Caco-2 (cell line): ENCODE measurements around the gene CD300H. TPM values are rescaled to one million over a fixed set of nuclear protein-coding genes. Genes with fewer than 3 reads are reported as not detected.

Experiments
- BruUV-seq: library from RNA; stranded (reverse); fragments of 400-500 nt; replicated peaks from 2 replicates; lab custom pipeline; 2021; lab: Mats Ljungman, UMichigan
- CTCF ChIA-PET: fragments of 300-600 bp; sonication (Branson Sonifier 250); formaldehyde crosslinking; loops from one replicate; lab custom pipeline; 2022; ENCODE audit warnings: antibody characterized with exemption; lab: Charles Lee
- POLR2A ChIA-PET: fragments of 300-600 bp; sonication (Branson Sonifier 250); formaldehyde crosslinking; loops from one replicate; lab custom pipeline; 2022; ENCODE audit warnings: antibody characterized with exemption; lab: Charles Lee
- DNase-seq, 2 experiments: peaks; one replicate each; pipeline versions ENCODE4 v3.0.0 to v3.0.0-alpha.2; 2020 to 2022
- H3K27me3 ChIP-seq: replicated peaks from 2 replicates; pipeline ENCODE4 v1.6.0; 2011; ENCODE audit warnings: low read length; ENCODE audit not compliant: control insufficient read depth, insufficient read depth
- H3K36me3 ChIP-seq: 2 replicates; pipeline ENCODE4 v1.5.1; 2011; ENCODE audit warnings: low read length; ENCODE audit not compliant: control insufficient read depth, insufficient read depth
- H3K4me1 ChIP-seq: fragments of 250-450 bp; sonication (Bioruptor Pico); 2 replicates; pipeline ENCODE4 v1.5.1; 2020; ENCODE audit warnings: mild to moderate bottlenecking
- H3K4me3 ChIP-seq: 2 replicates; pipeline ENCODE4 v1.5.1; 2011; ENCODE audit warnings: low read depth, mild to moderate bottlenecking, control low read depth, low read length
- H3K9me3 ChIP-seq: fragments of 250-450 bp; sonication (Bioruptor Pico); 2 replicates; pipeline ENCODE4 v1.5.1; 2020; ENCODE audit warnings: mild to moderate bottlenecking, moderate library complexity
- H3K27ac Mint-ChIP-seq: one replicate; pipeline ENCODE4 v1.8.0; 2022; ENCODE audit warnings: mixed read lengths; ENCODE audit not compliant: unreplicated experiment
- H3K27me3 Mint-ChIP-seq: one replicate; pipeline ENCODE4 v1.8.0; 2022; ENCODE audit warnings: mixed read lengths; ENCODE audit not compliant: insufficient read depth, unreplicated experiment
- H3K36me3 Mint-ChIP-seq: one replicate; pipeline ENCODE4 v1.8.0; 2022; ENCODE audit warnings: mild to moderate bottlenecking, mixed read lengths; ENCODE audit not compliant: insufficient read depth, unreplicated experiment
- H3K4me1 Mint-ChIP-seq: one replicate; pipeline ENCODE4 v1.8.0; 2022; ENCODE audit warnings: low read depth, mixed read lengths; ENCODE audit not compliant: unreplicated experiment
- H3K4me3 Mint-ChIP-seq: one replicate; pipeline ENCODE4 v1.8.0; 2022; ENCODE audit warnings: mild to moderate bottlenecking, moderate library complexity, mixed read lengths; ENCODE audit not compliant: unreplicated experiment
- H3K9me3 Mint-ChIP-seq: one replicate; pipeline ENCODE4 v1.8.0; 2022; ENCODE audit warnings: mixed read lengths; ENCODE audit not compliant: unreplicated experiment
- intact Hi-C: fragments of 100-400 bp; cut with micrococcal nuclease; formaldehyde crosslinking; loops from one replicate; pipeline ENCODE4 v1.10.0; 2022; ENCODE audit not compliant: unreplicated experiment
- total RNA-seq: library from RNA; stranded (reverse); gene quantifications from 2 replicates; pipeline ENCODE4 v1.2.3, GENCODE V29; 2022
- TF ChIP-seq, protein P1 (sequence below), 2 experiments: fragments of 200-600 bp in 1 of 2; IDR thresholded peaks; 1 replicate in 1 of 2; 2 replicates in 1 of 2; pipeline versions ENCODE4 v1.5.1 to v1.8.0; 2011 to 2022; ENCODE audit warnings: antibody characterized with exemption in 1 of 2, control low read depth in 1 of 2, inconsistent platforms in 1 of 2, low read depth in 1 of 2, low read length in 1 of 2, mild to moderate bottlenecking in 1 of 2, moderate library complexity in 1 of 2; ENCODE audit not compliant: insufficient read depth in 1 of 2, severe bottlenecking in 1 of 2, unreplicated experiment in 1 of 2

The CD300H gene
- total RNA-seq, 1 experiment from 2014 or later, result not detected

DNA sequence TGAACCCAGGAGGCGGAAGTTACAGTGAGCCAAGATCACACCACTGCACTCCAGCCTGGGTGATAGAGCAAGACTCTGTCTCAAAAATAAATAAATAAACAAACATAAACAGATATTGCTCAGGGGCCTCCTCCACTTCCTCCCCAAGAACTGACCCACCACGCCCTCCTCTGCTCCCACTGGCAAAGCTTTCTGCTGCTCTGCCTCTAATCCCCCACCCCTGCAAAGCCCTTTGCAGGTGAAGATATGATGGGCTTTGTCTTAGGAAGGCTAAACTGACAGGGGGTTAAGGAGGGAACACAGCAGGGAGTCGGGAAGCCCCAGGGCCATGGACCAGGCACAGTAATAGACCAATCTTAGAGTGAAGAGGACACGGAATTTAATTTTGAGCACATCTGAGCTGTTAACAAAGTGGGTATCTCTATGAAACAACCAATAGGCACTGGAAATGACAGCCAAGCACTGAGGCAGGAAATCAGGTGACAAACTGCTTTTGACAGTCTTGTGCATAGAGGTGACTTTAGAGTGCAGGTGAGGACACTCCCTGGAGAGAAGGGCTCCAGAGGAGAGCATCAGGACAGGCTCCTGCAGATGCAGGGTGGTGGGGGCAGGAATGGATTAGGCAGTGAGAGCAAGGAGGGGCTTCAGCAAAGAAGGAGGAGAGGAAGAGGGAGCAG, 31.2 kb upstream of the CD300H start:
- intact Hi-C loops, result no loop called here
- H3K27me3 ChIP-seq, result peaks cover 1% of the 10 kb centered on the region; the same call in 1 of the 2 replicates
- H3K27me3 Mint-ChIP-seq, result peaks cover 43% of the 10 kb centered on the region
- TF ChIP-seq, protein P1, sequence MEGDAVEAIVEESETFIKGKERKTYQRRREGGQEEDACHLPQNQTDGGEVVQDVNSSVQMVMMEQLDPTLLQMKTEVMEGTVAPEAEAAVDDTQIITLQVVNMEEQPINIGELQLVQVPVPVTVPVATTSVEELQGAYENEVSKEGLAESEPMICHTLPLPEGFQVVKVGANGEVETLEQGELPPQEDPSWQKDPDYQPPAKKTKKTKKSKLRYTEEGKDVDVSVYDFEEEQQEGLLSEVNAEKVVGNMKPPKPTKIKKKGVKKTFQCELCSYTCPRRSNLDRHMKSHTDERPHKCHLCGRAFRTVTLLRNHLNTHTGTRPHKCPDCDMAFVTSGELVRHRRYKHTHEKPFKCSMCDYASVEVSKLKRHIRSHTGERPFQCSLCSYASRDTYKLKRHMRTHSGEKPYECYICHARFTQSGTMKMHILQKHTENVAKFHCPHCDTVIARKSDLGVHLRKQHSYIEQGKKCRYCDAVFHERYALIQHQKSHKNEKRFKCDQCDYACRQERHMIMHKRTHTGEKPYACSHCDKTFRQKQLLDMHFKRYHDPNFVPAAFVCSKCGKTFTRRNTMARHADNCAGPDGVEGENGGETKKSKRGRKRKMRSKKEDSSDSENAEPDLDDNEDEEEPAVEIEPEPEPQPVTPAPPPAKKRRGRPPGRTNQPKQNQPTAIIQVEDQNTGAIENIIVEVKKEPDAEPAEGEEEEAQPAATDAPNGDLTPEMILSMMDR (IDR thresholded peaks at IDR 0.05; ENCODE audit: insufficient read depth in 1 of 2, low read depth in 1 of 2, low read length in 1 of 2, severe bottlenecking in 1 of 2, unreplicated experiment in 1 of 2), result no peak
- no peaks in the 10 kb centered on the region for H3K4me1 ChIP-seq
- no peaks in the 10 kb centered on the region for H3K4me1 Mint-ChIP-seq
- no peak overlapping the region for H3K4me3 ChIP-seq
- no peak overlapping the region for H3K27ac Mint-ChIP-seq
- H3K36me3 ChIP-seq, result no peaks in the 10 kb centered on the region
- no peaks in the 10 kb centered on the region for H3K36me3 Mint-ChIP-seq
- no peaks in the 10 kb centered on the region for H3K9me3 ChIP-seq
- BruUV-seq, result no TSS peak
- ChIA-PET CTCF (no interaction called here), POLR2A (no interaction called here)
- no peaks in the 10 kb centered on the region for H3K9me3 Mint-ChIP-seq
- DNase-seq, result no peak
- H3K4me3 Mint-ChIP-seq, result no peak overlapping the region

DNA sequence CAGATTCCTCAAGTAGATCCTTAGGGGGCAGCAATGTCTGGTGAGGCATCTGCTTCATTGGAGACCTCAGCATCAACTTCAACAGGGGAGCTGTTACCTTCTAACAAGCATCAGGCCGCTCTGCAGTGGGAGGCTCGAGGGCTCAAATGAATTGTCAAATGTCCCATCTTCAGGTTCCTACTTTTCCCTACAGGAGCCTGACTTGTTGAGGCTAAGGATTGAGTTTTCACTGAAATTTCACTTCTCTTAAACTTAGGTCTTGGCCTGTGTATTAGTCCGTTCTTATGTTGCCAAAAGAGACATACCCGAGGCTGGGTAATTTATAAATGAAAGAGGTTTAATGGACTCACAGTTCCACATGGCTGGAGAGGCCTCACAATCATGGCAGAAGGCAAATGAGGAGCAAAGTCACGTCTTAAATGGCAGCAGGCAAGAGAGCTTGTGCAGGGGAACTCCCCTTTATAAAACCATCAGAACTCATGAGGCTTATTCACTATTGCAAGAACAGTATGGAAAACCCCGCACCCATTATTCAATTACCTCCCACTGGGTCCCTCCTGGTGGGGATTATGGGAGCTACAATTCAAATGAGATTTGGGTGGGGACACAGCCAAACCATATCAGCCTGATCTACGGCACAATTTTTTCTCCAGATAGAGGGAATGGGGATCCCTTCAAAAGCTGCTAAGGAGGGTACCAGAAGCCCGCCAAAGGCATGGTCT, 29.9 kb upstream of the CD300H start:
- TF ChIP-seq, protein P1 (IDR thresholded peaks at IDR 0.05; ENCODE audit: insufficient read depth in 1 of 2, low read depth in 1 of 2, low read length in 1 of 2, severe bottlenecking in 1 of 2, unreplicated experiment in 1 of 2), result no peak
- ChIA-PET CTCF (interaction anchor here (0.7 kb wide), 1 partner anchor 143 kb away, joined by 4 read pairs; no protein-coding TSS in a partner anchor), POLR2A (no interaction called here)
- intact Hi-C loops, result no loop called here
- Histone ChIP-seq H3K4me3 (no peak overlapping the region), H3K36me3 (no peaks in the 10 kb centered on the region), H3K9me3 (no peaks in the 10 kb centered on the region), H3K4me1 (no peaks in the 10 kb centered on the region), H3K27me3 (no peaks in the 10 kb centered on the region; the same call in 1 of the 2 replicates)
- Mint-ChIP-seq H3K27me3 (peaks cover 44% of the 10 kb centered on the region), H3K4me3 (no peak overlapping the region), H3K9me3 (no peaks in the 10 kb centered on the region), H3K36me3 (no peaks in the 10 kb centered on the region), H3K4me1 (no peaks in the 10 kb centered on the region), H3K27ac (no peak overlapping the region)
- BruUV-seq, result no TSS peak
- DNase-seq, result no peak

DNA sequence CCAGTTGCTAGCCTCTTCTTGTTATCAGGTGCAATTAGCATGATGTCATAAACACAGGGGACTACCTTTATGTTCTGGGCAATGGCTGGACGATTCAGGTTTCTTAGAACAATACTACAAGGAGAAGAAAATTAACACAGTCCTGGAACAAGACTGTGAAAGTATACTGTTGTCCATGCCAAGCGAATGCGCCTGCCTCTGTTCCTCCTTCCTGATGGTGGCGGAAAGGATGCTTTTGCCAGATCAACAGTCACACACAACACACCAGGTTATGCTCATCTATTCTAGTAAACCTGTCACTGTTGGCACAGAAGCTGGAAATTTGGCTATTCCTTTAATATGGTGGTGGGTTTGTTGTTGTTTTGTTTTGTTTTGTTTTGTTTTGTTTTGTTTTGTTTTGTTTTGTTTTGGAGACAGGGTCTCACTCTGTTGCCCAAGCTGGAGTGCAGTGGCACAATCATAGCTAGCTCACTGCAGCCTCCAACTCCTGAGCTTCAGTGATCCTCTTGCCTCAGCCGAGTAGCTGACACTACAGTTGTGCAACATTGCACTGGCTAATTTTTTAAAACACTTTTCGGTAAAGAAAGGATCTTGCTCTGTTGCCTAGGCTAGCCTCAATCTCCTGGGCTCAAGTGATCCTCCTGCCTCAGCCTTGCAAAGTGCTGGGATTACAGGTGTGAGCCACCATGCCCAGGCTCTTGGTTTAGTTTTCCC, 27.9 kb upstream of the CD300H start:
- no TSS peak for BruUV-seq
- CTCF ChIA-PET, result interaction anchor here (0.7 kb wide), 1 partner anchor 289 kb away, joined by 3 read pairs; no protein-coding TSS in a partner anchor
- POLR2A ChIA-PET, result interaction anchor here (0.5 kb wide), 1 partner anchor 1972 kb away, joined by 3 read pairs; no protein-coding TSS in a partner anchor

More for the DNA sequence above, 27.9 kb upstream of the CD300H start:
- Mint-ChIP-seq H3K4me3 (no peak overlapping the region), H3K4me1 (no peaks in the 10 kb centered on the region), H3K36me3 (no peaks in the 10 kb centered on the region), H3K27ac (no peak overlapping the region), H3K27me3 (peaks cover 39% of the 10 kb centered on the region), H3K9me3 (no peaks in the 10 kb centered on the region)
- H3K36me3 ChIP-seq, result no peaks in the 10 kb centered on the region
- no peaks in the 10 kb centered on the region; the same call in 1 of the 2 replicates for H3K27me3 ChIP-seq
- H3K4me3 ChIP-seq, result no peak overlapping the region
- no peak for DNase-seq
- H3K9me3 ChIP-seq, result no peaks in the 10 kb centered on the region
- no peaks in the 10 kb centered on the region for H3K4me1 ChIP-seq
- intact Hi-C loops, result no loop called here
- TF ChIP-seq, protein P1 (IDR thresholded peaks at IDR 0.05; ENCODE audit: insufficient read depth in 1 of 2, low read depth in 1 of 2, low read length in 1 of 2, severe bottlenecking in 1 of 2, unreplicated experiment in 1 of 2), result no peak
